ENCODE data around the gene CPOX. TPM values are rescaled to one million over a fixed set of nuclear protein-coding genes. Genes with fewer than 3 reads are reported as not detected.

The CPOX gene
- total and polyA plus RNA-seq, 2 of the 8 experiments (the other 6 are each of a cell fraction or from before 2014, with no cell fraction given) = 17.4 to 27.0 TPM

GRCh38 chr3:98596087-98596486, 2.7 kb upstream of the CPOX start:
- Histone ChIP-seq H3K9ac (replicated peaks in 1 of 4; ENCODE audit: extremely low read depth in 1 of 4, low read depth in 3 of 4, low read length in 3 of 4) (no peak overlapping the region), H3K23me2 (ENCODE audit: low read depth, low read length) (peaks cover 11% of the 10 kb centered on the region), H3K27ac (ENCODE audit: low read depth, low read length) (no peak overlapping the region), H3K4me3 (ENCODE audit: extremely low read depth in 1 of 4, insufficient read depth in 2 of 4, low read depth in 3 of 4, low read length in 4 of 4) (no peak overlapping the region), H2BK12ac (ENCODE audit: low read depth, low read length) (no peak overlapping the region), H4K20me1 (replicated peaks in 1 of 2; ENCODE audit: control insufficient read depth in 1 of 2, insufficient read depth in 2 of 2, low read length in 2 of 2) (peaks cover 2 to 4% of the 10 kb centered on the region in 2 experiments), H2BK15ac (ENCODE audit: low read length) (no peak overlapping the region), H3K79me1 (ENCODE audit: low read depth, low read length) (peaks cover 4% of the 10 kb centered on the region; the same call in 1 of the 2 replicates), H4K5ac (ENCODE audit: insufficient read length, low read depth, low read length) (no peak overlapping the region), H3K23ac (ENCODE audit: insufficient read length) (no peak overlapping the region), H3K27me3 (replicated peaks in 1 of 4; ENCODE audit: control insufficient read depth in 3 of 4, extremely low read depth in 1 of 4, insufficient read depth in 3 of 4, low read length in 3 of 4) (no peaks in the 10 kb centered on the region; a peak in 1 of 7 replicates), H2BK5ac (ENCODE audit: low read depth, low read length) (no peak overlapping the region), H2BK20ac (ENCODE audit: low read length) (no peak overlapping the region), H2AK5ac (ENCODE audit: low read depth, low read length) (no peak overlapping the region), H3K18ac (ENCODE audit: extremely low read depth, low read length) (no peak overlapping the region), H3K4ac (replicated peaks; ENCODE audit: insufficient read length, low read depth, low read length) (no peak overlapping the region), H3K79me2 (ENCODE audit: control insufficient read depth in 1 of 2, insufficient read depth in 2 of 2, low read length in 2 of 2) (peaks cover 0 to 9% of the 10 kb centered on the region in 2 experiments; a peak in 2 of 4 replicates), H3K36me3 (ENCODE audit: control insufficient read depth in 2 of 4, insufficient read depth in 4 of 4, low read length in 3 of 4) (peaks cover 0 to 1% (median under 1%) of the 10 kb centered on the region in 4 experiments; a peak in 2 of 8 replicates), H4K8ac (ENCODE audit: extremely low read depth, insufficient read depth, low read length) (no peak overlapping the region), H3K4me1 (replicated peaks in 1 of 4; ENCODE audit: control insufficient read depth in 3 of 4, insufficient read depth in 4 of 4, low read length in 3 of 4) (peaks cover 0 to 5% (median 3%) of the 10 kb centered on the region in 4 experiments; a peak in 3 of 7 replicates), H4K91ac (replicated peaks; ENCODE audit: insufficient read length, low read length) (no peak overlapping the region), H2AFZ (ENCODE audit: low read length) (no peak overlapping the region), H3K9me3 (ENCODE audit: insufficient read depth in 2 of 2, low read depth in 1 of 2, low read length in 1 of 2) (no peaks in the 10 kb centered on the region), H3K14ac (ENCODE audit: insufficient read length) (no peak overlapping the region), H2BK120ac (replicated peaks; ENCODE audit: low read depth, low read length) (no peak overlapping the region), H3K4me2 (ENCODE audit: insufficient read depth in 1 of 2, low read depth in 2 of 2, low read length in 2 of 2) (no peak overlapping the region), H3K56ac (replicated peaks; ENCODE audit: insufficient read length, low read depth, low read length) (no peak overlapping the region)
- ChIA-PET CTCF (ENCODE audit: partially characterized antibody) (interaction anchor here (0.7 to 3.7 kb wide), 18 partner anchors 10 to 1356 kb away, joined by 3 to 21 read pairs (median 4); no protein-coding TSS in a partner anchor), POLR2A (ENCODE audit: partially characterized antibody) (no interaction called here)
- TF ChIP-seq GABPA (IDR thresholded peaks at IDR 0.05; ENCODE audit: borderline replicate concordance, insufficient read depth, low read length) = no peak
- no peak for TF ChIP-seq JUN (IDR thresholded peaks at IDR 0.05; ENCODE audit: low read depth, low read length)
- TF ChIP-seq YY1 (IDR thresholded peaks at IDR 0.05; ENCODE audit: low read depth, low read length) = no peak
- no peak for TF ChIP-seq ATF2 (IDR thresholded peaks at IDR 0.05; ENCODE audit: low read length)
- no peak for TF ChIP-seq MAFK (IDR thresholded peaks at IDR 0.05; ENCODE audit: low read depth, low read length)
- no peak for TF ChIP-seq CTBP2 (IDR thresholded peaks at IDR 0.05; ENCODE audit: borderline replicate concordance, insufficient read depth, insufficient read length, low read length)
- no peak for TF ChIP-seq CEBPB (IDR thresholded peaks at IDR 0.05; ENCODE audit: low read depth, low read length)
- DNase-seq (ENCODE audit: low read depth in 1 of 2, low spot score in 2 of 2) = no peak
- no peak for FAIRE-seq
